Stimulated activated CD8-positive, alpha-beta memory T cell treated with anti-CD3 and anti-CD28 coated beads, Interleukin-4, amount 100 ng/mL, for 48 hours (primary cell): ENCODE measurements around the gene ZNF593.

Source experiments
- DNase-seq: peaks from one replicate; pipeline ENCODE4 v3.0.0-alpha.2; 2020

The ZNF593 gene

DNA sequence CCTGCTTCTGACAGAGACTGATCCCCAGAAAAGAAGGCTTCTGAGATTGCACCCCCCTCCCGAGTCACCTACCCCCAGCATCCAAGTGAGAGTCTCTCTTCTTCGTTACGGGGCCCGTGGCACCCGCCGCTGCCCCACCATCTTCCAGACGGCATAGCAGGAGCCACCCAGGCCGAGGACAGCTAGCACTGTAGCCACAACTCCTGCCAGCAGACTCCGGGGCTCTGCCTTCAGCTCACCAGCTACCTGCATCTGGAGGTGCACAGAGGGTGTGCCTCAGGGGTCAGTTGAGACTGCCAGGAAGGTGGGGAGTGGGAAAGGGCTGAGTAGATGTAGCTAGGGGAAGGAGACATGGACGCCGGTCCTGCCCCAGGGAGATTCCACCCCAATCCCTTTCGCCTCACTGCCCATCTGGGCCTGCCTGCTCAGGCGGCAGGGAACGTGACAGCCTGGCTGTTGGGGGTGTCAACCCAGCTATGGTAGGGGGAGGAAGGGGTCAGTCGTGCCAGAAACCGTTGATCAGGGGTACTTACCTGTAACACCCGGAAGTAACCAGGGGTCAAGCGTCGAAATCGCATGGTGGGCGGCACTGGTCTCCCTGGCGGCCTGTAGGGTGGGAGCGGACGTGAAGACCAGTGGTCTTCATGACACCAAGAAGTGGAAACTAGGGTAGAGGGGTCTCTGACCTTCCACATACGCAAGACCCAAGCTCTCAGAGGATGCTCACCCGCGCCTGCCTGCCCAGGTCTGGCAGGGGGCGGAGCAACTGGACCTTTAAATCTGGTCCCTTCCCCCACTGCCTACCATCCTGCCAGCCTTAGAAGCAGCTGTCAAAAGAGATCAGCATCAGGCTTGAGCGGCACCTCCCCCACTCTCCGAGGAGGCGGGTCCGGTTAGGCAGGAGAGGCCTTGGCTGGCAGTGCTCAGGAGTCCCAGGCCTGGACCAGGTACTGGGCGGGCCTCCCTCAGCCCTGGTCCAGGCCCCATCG is 1.7 kb downstream of the ZNF593 start, which contains the start of gene ZNF593OS:
TSS of gene ZNF593OS (minus strand) at position 749 of the 989 bp plus-strand sequence. CDS start at position 578, 171 bp downstream.
- no peak for DNase-seq

DNA sequence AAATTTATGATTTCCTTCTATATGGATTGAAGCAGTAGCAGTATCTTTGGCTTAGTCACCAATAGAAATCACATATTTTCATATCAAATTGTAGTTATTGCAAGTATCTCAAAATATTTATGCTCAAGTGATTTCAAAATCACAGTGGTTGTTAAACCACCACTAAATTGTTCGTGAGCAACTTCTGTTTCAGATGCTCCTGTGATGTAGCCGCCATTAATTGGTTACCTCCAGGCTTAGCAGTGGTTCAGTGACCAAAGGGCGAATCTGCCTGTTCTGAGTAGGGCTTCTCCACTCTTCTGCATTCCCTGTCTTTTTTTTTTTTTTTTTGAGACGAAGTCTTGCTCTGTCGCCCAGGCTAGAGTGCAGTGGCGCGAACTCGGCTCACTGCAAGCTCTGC is 5.6 kb downstream of the ZNF593 start:
- DNase-seq, result no peak

DNA sequence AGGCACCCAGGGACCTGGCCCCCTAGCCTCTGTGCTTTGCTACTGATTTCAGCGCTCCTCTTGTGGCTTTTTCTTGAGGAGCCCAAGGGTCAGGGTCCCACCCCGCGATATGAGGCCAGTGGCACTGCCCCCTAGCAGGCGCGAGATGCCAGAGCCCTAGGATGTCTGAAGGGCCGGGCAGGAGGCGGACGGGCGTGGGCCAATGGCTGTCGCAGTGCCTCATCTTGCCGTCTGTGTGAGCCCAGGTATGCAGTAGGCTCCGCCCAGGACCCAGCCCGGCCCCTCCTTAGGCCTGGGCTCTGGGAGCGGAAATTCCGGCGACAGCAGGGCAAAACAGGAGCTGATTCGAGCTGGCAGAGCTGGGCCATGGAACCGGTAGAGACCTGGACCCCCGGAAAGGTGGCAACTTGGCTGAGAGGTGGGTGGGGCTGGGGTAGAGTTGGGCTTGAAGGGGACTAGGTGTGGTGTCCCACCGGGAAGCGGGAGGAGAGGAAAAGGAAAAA is 7.5 kb downstream of the ZNF593 start, which contains the start of gene CNKSR1:
TSS of gene CNKSR1 (plus strand) at position 310 of the 503 bp plus-strand sequence. CDS start at position 367, 57 bp downstream.
- no peak for DNase-seq

DNA sequence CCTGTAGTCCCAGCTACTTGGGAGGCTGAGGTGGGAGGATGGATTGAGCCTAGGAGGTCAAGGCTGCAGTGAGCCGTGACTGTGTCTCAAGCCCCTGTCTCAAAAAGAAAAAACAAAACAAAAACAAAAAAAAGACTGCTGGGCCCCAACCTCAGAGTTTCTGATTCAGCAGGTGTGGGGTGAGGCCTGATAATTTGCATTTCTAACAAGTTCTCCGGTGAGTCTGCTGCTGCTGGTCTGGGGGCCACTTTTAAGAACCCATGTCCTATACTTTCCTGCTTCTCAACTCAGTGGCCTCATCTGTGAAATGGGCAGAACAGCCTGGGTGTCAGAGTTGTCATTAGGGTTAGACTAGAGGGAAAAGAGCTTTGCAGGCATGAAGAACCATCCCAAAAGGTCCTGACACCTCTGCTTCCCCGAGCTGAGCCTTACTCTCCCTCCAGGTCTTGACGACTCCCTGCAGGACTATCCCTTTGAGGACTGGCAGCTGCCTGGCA is 10.3 kb downstream of the ZNF593 start:
- no peak for DNase-seq

DNA sequence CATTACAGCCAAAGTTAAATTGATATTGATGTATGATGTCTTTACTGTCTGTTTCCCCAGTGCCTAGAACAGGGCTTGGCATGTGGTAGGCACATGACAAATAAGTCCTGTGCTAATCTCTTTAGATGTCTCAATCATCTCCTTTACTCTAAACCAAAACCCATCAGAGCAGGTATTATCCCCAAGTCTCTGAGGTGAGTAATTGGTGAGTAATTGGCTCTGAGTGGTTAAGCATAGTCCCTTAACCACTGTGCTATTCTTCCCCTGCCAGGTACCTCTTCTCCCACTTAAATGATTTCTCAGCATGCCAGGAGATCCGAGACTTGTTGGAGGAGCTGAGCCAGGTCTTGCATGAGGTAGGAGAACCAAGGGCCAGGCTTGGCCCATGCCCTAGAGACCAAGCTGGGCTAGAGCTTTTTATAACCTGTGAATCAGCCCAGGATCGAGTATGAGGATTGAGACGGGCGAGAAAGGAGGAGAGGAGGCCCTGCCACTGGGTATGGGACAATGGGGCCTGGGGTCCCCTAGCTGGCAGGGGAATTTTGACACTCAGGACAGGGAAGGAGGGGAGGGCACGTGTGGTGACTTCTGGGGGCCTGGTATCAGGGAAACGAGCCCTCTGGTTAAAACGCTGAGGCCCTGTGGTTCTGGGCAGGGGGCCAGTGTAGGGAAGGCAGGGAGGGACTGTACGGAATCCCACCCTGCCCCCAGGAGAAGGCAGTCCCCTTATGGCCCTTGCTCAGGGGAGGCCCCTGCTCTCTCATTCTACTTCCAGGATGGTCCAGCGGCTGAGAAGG is 12.1 kb downstream of the ZNF593 start:
- DNase-seq, result no peak

DNA sequence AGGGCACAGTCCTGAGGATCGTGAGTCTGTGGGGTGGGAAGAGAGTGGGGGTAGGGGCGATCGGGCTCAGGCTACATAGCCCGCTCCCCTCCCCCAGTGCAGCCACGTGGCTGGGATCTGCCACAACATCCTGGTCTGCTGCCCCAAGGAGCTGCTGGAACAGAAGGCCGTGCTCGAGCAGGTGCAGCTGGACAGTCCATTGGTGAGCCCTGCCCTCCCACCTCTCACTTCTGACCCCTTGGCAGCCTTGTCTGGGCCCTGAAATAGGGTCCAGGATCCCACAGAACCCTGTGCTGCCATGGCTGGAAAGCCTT is 12.6 kb downstream of the ZNF593 start:
- no peak for DNase-seq

DNA sequence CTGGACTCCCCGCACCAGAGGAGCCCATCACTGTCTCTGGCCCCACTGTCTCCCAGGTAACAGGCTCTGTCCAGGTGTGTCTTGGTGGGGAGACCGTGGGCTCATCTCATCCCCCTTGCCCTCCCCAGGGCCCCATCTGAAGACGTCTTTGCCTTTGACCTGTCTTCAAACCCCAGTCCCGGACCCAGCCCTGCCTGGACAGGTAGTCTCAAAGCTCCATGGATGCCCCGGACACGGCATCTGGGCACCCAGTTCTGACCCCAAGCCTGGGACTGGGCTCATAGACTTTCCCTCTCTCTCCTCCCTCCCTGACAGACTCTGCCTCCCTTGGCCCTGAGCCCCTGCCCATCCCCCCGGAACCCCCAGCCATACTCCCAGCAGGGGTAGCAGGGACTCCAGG is 14.4 kb downstream of the ZNF593 start:
- no peak for DNase-seq

DNA sequence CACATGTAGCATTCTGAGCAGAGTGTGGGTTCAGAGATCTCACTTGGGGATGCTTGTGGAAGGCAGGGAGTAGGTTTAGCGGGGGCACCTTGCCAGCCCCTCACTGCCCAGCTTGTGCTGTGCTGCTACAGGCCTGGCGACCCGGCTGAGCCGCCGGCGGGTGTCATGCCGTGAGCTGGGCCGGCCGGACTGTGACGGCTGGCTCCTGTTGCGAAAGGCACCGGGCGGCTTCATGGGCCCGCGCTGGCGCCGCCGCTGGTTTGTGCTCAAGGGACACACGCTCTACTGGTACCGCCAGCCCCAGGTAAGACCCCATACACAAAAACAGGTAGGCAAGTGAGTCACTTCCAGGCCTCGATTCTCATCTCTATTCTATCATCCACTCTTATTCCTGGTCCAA is 15.2 kb downstream of the ZNF593 start:
- DNase-seq, result no peak

DNA sequence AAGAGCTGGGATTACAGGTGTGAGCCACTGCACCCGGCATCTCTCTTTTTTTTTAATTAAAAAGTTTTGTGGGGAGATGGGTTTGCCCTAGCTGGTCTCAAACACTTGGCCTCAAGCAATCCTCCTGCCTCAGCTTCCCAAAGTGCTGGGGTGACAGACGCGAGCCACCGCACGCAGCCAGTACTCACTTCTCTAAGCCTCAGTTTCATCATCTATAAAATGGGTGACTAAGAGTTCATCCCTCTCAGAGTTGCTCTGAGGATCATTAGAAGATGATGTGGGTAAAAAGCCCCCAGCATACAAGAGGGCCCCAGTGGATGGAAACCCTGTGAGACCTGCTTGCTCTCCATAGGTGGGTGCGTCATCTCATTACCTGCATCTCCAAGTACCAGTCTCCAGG is 18.2 kb downstream of the ZNF593 start:
- DNase-seq, result no peak

DNA sequence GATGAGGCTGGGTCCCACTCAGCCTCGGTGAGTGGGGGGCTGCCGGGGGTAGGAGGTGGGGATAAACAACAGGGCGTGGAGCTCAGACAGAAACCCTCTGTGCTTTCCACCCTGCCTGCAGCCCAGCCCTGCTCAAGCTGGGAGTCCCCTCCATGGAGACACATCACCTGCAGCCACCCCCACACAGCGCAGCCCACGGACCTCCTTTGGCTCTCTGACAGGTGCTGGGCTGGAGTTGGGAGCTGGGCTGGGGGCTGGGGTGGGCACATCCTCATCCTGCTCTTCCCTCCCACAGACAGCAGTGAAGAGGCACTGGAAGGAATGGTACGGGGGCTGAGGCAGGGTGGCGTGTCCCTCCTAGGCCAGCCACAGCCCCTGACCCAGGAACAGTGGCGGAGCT is 18.8 kb downstream of the ZNF593 start:
- DNase-seq, result no peak

DNA sequence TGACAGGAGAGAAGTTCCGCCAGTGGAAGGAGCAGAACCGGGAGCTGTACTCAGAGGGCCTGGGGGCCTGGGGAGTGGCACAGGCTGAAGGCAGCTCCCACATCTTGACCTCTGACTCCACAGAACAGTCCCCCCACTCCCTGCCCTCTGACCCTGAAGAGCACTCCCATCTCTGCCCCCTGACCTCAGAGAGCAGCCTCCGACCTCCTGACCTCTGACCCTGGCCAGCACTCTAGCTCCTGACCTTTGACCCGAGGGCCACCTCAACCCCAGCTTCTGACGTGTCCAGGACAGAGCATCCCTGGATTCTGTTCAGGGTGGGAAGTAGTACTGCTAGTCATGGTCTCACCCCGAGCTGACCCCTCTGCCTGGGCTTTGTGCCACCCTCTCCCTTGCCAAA is 19.6 kb downstream of the ZNF593 start:
- no peak for DNase-seq

DNA sequence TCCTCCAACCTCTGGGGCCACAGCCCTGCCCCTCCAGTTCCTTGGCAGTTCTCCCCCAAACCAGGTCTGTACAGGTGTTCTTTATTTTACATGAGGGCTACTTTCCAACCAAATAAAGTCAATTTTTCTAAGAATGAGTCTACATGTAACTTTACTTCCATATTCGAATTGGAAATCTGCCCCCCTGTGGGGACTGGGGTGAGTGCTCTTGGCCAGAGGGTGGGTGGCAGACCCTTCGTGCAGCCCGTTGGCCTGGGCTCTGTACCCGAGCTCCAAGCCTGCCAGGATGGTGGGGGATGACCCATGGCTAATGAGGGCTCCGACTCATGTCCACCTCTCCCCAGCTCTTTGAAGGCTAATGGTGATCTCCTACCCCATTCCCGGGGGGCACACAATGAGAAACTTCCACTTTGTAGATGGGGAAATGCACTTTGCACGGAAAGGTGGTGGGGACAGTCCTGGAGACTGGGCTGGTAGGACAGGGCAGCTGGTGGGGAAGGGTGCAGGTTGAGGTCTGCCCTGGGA is 20.1 kb downstream of the ZNF593 start:
- no peak for DNase-seq

DNA sequence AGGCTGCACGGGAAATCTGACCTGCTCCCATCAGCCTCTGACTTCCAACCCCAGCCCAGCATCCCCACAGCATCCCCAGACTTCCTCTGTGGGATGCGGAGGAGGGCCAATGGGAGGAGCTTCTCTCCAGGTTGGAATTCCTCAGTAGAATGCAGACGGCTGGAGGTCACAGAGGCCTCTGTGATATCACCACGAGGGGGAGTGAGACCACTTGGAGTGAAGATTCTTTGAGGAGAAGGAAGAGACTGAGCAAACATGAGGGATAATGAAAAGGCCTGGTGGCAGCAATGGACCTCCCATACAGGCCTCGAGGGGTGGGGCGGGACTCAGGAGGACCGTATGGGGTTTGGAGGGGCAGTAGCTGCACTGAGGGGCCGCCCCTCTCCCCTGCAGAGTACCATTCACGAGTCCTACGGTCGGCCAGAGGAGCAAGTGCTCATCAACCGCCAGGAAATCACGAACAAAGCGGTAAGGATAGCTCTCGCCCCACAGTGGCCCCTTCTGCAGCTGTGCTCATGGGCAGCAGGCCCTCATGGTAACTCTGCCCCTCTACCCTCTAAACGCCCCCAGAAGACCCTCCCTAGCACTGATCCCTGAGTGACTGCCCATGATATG is 20.8 kb downstream of the ZNF593 start, which contains the start of gene CATSPER4:
TSS of gene CATSPER4 (plus strand) at position 230 of the 615 bp plus-strand sequence. CDS start at position 256, 26 bp downstream.
- DNase-seq, result no peak

DNA sequence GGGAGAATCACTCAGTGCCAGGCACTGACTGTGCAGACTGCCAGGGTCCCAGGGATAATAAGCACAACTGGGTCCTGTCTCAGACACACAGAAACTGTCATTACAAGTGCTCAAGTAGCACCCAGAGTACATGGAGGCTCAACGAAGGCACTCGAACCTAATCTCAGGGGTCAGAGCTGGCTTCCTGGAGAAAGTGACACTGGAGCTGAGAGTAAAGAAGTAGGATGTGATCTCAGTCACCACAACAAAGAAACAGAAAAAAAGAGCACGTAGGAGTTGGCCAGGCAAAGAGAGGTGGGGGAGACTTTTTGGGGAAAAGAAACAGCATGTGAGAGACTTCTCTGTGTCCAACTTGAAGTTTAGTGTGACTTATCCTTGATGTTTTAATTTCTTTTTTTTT is 22.0 kb downstream of the ZNF593 start:
- no peak for DNase-seq

DNA sequence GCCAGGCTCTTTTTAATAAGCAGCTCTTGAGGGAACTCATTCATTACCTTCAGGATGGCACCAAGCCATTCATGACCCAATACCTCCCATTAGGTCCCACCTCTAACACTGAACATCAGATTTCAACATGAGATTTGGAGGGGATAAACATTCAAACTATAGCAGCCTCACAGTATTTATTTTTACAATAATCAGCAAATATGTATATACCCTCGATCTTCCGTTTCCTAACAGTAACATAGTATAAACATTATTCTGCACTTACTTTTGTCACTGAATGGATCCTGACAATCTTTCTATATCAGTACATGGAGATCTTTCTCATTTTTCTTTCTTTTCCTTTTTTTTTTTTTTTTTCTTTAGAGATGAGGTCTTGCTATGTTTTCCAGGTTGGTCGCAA is 26.1 kb downstream of the ZNF593 start:
- DNase-seq, result no peak

DNA sequence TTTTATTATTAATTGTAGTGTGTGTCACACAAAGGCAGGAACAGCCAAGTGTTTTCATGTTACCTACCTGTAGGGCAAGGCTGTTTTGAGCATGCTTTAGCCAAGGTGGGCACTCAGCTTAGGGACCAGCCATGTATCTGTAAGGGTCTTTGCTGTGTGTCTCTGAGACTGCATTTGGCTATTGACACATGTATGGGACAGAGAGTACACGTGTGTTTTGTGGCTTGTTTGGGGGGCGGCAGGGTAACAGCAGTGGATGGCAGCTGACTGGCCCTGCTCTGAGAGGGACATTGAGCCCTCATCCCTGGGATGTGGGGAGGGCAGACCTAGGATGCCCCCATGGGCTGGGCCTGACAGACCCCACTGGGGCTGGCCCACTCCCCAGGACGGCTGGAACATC is 27.6 kb downstream of the ZNF593 start:
- no peak for DNase-seq

DNA sequence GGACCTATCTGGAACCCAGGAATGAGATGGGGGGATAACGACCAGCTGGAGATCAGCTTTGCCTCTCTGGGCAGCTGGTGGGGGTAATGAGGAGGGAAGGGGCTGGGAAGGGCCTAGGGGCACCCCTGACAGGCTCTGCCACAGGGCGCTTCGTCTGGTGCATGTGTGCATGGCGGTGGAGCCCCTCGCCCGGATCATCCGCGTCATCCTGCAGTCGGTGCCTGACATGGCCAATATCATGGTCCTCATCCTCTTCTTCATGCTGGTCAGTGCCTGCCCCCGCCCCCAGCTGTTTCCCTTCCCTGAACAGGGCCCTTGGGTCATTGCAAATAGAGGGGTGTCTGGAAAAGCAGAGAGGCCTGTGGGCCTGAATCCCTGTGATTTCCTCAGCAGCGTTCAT is 28.1 kb downstream of the ZNF593 start:
- DNase-seq, result no peak

DNA sequence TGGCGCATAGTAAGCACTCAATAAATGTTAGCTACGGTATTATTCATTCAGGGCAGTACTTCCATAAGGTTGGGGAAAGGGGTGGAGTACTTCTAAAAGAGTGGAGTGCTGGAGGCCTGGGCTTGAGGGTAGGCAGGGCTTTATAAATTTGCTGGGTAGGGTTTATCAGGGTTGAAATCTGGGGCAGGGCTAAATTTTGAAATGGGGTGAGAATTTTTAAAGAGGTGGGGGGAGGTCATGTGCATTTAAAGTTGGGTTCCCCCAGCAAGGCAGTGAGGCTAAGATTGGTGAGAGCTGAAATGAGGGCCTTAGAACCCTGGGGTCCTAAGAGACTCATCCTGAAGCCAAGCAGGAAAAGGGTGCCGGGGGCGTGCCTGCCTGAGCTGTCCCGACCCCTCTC is 30.7 kb downstream of the ZNF593 start:
- DNase-seq, result no peak

DNA sequence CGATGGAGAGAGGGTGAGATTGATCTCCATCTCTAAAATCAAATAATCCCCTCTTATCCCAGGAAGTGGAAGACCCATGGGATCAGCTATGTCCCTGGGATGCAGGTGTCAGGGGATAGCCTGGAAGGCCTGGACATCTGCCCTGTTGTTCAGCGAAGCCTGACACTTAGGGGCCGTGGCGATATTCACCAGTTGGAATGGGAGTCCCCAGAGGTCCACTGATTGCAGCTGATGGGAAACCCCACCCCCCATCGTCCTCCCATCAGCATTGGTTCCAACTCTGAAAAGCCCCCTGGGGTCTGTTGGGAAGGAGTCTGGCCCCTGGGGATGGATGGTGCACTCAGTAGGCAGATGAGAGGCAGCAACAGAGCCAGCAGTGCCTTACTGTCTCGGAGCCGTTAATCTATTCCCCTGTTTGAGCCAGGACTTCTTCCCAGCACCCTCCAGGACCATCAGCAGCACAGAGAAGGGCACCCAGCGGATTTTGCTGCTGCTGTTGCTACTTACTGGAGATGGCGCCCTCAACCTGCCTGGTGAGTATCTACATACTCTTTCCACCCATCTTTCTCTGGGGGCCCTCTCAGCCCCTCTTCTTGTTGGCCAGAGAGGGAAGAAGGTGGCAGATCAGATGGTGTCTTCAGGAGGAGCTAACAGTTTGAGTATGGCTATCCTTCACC is 34.1 kb downstream of the ZNF593 start:
- DNase-seq, result no peak

DNA sequence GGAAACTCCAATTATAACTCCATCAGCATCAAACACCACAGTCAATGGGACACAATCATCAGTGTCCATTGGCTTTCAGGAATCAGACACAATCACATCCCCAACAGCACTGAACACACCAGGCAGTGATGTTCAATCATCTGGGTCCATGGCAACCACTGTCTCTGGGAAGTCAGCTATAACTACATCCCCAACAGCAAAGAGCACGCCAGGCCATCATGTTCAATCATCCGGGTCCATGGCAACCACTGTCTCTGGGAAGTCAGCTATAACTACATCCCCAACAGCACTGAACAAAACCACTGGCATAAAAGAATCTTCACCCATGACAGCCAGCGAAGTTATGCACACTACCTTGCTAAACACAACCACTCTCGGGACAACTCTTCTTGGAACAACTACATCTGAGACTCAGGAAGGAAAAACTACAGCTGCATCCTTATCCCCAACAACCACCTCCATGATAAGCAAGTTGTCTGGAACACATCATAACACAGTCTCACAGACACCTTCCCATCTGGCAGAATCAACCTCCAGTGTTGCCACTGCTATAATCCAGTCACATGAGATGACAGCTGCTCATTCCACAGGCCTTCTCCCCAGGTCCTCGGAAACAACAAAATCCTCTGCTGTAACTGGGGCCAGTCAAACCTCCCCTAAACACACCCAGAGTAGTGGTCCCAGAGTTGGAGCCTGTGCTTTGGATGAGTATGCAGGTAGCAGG is 40.6 kb downstream of the ZNF593 start:
- DNase-seq, result no peak

DNA sequence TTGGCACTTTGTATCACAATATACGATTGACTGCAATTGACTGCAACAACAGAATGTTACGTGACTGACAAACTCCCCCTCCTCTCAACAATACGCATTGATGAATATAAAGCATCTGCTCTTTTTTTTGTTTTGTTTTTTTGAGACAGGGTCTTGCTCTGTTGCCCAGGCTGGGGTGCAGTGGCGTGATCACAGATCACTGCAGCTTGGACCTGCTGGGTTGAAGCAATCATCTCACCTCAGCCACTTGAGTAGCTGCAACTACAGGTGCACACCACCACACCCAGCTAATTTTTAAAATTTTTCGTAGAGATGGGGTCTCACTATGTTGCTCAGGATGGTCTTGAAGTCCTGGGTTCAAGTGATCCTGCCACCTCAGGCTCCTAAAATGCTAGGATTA is 43.0 kb downstream of the ZNF593 start:
- no peak for DNase-seq
